GM12801 (cell line): Measurements from ENCODE around the gene STUB1.

Experiments used
- CTCF ChIP-seq: IDR thresholded peaks from one replicate; pipeline ENCODE4 v1.5.1; 2011; ENCODE audit warnings: control low read depth; ENCODE audit not compliant: insufficient read length; ENCODE audit errors: extremely low read depth

STUB1 gene

GRCh38 chr16:698911-699671 is 18.9 kb downstream of the STUB1 start:
- no peak for TF ChIP-seq CTCF

DNA sequence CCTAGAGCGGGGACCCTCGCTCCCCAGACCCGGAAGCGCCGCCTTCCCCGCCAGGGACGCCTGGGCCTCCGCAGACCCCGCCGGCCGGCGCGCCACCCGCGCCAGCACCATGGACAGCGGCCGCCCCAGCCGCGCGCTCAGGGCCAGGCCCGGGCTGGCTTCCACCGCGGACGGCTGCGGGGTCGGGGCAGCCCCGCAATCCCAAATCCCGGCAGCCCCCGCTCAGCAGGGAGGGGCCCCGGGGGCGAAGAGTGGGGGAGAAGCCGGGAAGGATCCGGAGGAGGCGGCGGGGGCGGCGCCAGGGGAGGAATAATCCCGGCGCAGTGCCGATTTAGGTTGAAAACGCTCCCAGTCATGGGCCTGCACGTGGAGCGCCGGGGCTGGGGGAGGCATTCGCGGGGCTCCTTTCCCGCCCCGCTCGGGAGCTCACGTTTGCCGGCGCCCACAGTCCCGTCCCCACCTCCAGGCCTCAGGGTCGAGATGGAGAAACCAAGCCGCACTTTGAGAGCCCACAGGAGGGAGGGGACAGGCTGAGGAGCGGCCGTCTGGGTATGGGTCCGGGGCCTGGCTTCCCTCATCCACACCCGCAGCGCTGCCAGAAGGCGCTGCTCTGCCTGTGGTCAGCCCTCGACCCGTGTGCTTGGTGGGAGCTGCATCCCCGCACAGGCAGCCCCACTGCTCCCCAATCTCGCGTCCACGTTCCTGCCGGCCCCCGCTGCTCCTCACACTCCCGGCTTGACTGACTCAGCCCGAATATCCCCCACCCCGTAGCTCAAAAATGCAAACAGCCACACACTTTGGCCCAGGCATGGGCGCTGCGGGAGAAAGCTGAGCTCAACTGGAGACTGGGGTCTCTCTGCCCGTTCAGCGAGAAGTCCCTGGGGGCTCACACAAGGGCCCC is 20.7 kb downstream of the STUB1 start:
- no peak for TF ChIP-seq CTCF

- TF ChIP-seq CTCF = no peak
These were observed 22.1 kb downstream of the STUB1 start for GRCh38 chr16:702341-702740.

DNA sequence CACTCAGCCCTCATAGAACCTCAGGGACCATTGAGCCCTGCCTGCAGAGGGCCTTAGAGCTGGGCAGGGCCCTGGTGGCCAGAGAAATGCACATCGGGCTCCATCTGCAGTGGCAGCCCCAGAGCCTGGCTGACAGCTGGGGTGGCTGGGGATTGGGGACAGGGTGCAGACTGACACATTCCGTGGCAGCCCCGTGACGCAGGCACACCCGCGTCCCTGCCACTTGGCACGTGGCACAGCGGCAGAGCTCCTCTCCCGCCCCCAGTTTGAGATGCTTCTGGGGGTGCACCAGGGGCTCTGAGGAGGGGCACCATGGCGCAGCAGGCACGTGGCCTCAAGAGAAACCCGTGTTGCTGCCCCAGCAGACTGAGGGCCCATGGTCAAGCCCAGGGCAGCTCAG is 23.2 kb downstream of the STUB1 start:
- no peak for TF ChIP-seq CTCF

DNA sequence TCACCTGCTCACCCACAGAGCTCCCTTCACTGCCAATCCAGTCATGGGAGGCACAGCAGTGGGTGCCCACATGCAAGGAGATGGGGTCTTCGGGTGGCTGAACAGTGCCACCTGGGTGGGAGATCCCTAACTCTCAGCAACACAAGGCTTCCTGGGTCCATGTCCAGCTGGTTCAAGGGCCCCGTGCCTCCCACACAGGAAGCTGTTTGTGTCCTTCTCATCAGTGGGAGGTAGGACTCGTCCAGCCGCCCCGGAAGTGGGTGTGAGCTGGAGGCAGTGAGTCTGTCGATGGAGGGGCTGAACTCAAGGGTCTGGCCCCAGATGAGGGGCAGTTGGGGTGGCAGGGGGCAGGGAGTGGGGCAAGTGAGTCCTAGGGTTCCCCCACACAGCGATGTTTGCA is 23.8 kb downstream of the STUB1 start:
- TF ChIP-seq CTCF = no peak

- TF ChIP-seq CTCF = no peak
These were observed 24.6 kb downstream of the STUB1 start for GRCh38 chr16:704552-705380.
